Measurements from ENCODE around the gene ENOX1.

ENOX1 gene

GRCh38 chr13:43737392-43737923 is 49.3 kb downstream of the ENOX1 start:
- DNase-seq, result no peak

GRCh38 chr13:43732726-43733125 is 54.0 kb downstream of the ENOX1 start:
- DNase-seq, result no peak

- DNase-seq, result no peak
Measured at GRCh38 chr13:43731296-43731695, 55.5 kb downstream of the ENOX1 start.

- DNase-seq, result no peak
Measured at GRCh38 chr13:43730642-43731041, 56.1 kb downstream of the ENOX1 start.

GRCh38 chr13:43728421-43728820 is 58.4 kb downstream of the ENOX1 start:
- no peak for DNase-seq

GRCh38 chr13:43727856-43728255 is 58.9 kb downstream of the ENOX1 start:
- DNase-seq, result no peak

GRCh38 chr13:43725460-43725859 is 61.3 kb downstream of the ENOX1 start:
- no peak for DNase-seq

- DNase-seq, result no peak
Measured at GRCh38 chr13:43720780-43721397, 65.9 kb downstream of the ENOX1 start.

- no peak for DNase-seq
Measured at GRCh38 chr13:43698758-43699157, 88.0 kb downstream of the ENOX1 start.

- DNase-seq, result no peak
Measured at GRCh38 chr13:43698009-43698408, 88.8 kb downstream of the ENOX1 start.

GRCh38 chr13:43697323-43697722 is 89.4 kb downstream of the ENOX1 start:
- DNase-seq, result no peak

- DNase-seq, result no peak
Measured at GRCh38 chr13:43694146-43694664, 92.6 kb downstream of the ENOX1 start.

GRCh38 chr13:43693639-43694038 is 93.1 kb downstream of the ENOX1 start:
- DNase-seq, result no peak

- no peak for DNase-seq
Measured at GRCh38 chr13:43688227-43688907, 98.4 kb downstream of the ENOX1 start.

GRCh38 chr13:43687038-43687437 is 99.7 kb downstream of the ENOX1 start:
- DNase-seq, result no peak

GRCh38 chr13:43686557-43686956 is 100.2 kb downstream of the ENOX1 start:
- no peak for DNase-seq

GRCh38 chr13:43684963-43685725 is 101.6 kb downstream of the ENOX1 start:
- DNase-seq, result no peak

- DNase-seq, result no peak
Measured at GRCh38 chr13:43682701-43683100, 104.1 kb downstream of the ENOX1 start.

- DNase-seq, result no peak
Measured at GRCh38 chr13:43676320-43676719, 110.5 kb downstream of the ENOX1 start.

GRCh38 chr13:43675577-43675976 is 111.2 kb downstream of the ENOX1 start:
- no peak for DNase-seq

- DNase-seq, result no peak
Measured at GRCh38 chr13:43669964-43670363, 116.8 kb downstream of the ENOX1 start.

GRCh38 chr13:43669101-43669500 is 117.7 kb downstream of the ENOX1 start:
- DNase-seq, result no peak

GRCh38 chr13:43666403-43666802 is 120.4 kb downstream of the ENOX1 start:
- DNase-seq, result no peak

- DNase-seq, result no peak
Measured at GRCh38 chr13:43665388-43665787, 121.4 kb downstream of the ENOX1 start.

All from CD4-positive, alpha-beta T cell treated with Interleukin-12 subunit alpha and Interleukin-12 subunit beta, for 1 hour (primary cell).